OCI-M2 (cell line): ENCODE measurements around the gene NPAS2.

ENCODE experiments used
- DNase-seq: peaks from one replicate; lab custom pipeline; 2025; ENCODE audit not compliant: unreplicated experiment; lab: John Stamatoyannopoulos, UW

Gene NPAS2

GRCh38 chr2:101004620-101005325 lies 184.8 kb downstream of the NPAS2 start:
- DNase-seq, result no peak

- DNase-seq, result no peak
These were observed 186.3 kb downstream of the NPAS2 start for GRCh38 chr2:101006065-101006715.

- no peak for DNase-seq
These were observed 187.7 kb downstream of the NPAS2 start for GRCh38 chr2:101007415-101008345.

- DNase-seq, result no peak
These were observed 191.2 kb downstream of the NPAS2 start for GRCh38 chr2:101011152-101011551.

- no peak for DNase-seq
These were observed 192.2 kb downstream of the NPAS2 start for GRCh38 chr2:101012054-101012705.

- DNase-seq, result no peak
These were observed 192.8 kb downstream of the NPAS2 start for GRCh38 chr2:101012706-101013181.

GRCh38 chr2:101014264-101014857 lies 194.4 kb downstream of the NPAS2 start:
- no peak for DNase-seq

- DNase-seq, result no peak
These were observed 197.4 kb downstream of the NPAS2 start for GRCh38 chr2:101017371-101017770.

GRCh38 chr2:101018934-101019333 lies 199.0 kb downstream of the NPAS2 start:
- no peak for DNase-seq

- DNase-seq, result no peak
These were observed 202.3 kb downstream of the NPAS2 start for GRCh38 chr2:101022221-101022620.

- no peak for DNase-seq
These were observed 203.6 kb downstream of the NPAS2 start for GRCh38 chr2:101023327-101024107.

- no peak for DNase-seq
These were observed 205.6 kb downstream of the NPAS2 start for GRCh38 chr2:101025561-101025960.

- no peak for DNase-seq
These were observed 206.3 kb downstream of the NPAS2 start for GRCh38 chr2:101026253-101026701.

GRCh38 chr2:101026923-101027469 lies 207.1 kb downstream of the NPAS2 start:
- no peak for DNase-seq

GRCh38 chr2:101027852-101028251 lies 207.9 kb downstream of the NPAS2 start:
- DNase-seq, result no peak

GRCh38 chr2:101030866-101031554 lies 211.1 kb downstream of the NPAS2 start:
- DNase-seq, result no peak

- DNase-seq, result no peak
These were observed 212.3 kb downstream of the NPAS2 start for GRCh38 chr2:101032084-101032776.

- no peak for DNase-seq
These were observed 216.6 kb downstream of the NPAS2 start for GRCh38 chr2:101036562-101036961.
